ENCODE results near the gene TM9SF4. TPM values are rescaled to one million over a fixed set of nuclear protein-coding genes. Genes with fewer than 3 reads are reported as not detected.

TM9SF4 gene
- total and polyA plus RNA-seq, 2 of the 8 experiments (the other 6 are each of a cell fraction or from before 2014, with no cell fraction given), result 38.4 to 68.7 TPM

- H3K18ac ChIP-seq (ENCODE audit: extremely low read depth, low read length), result no peak overlapping the region
- H2BK5ac ChIP-seq (ENCODE audit: low read depth, low read length), result no peak overlapping the region
- no peaks in the 10 kb centered on the region for H3K27me3 ChIP-seq (replicated peaks in 1 of 4; ENCODE audit: control insufficient read depth in 3 of 4, extremely low read depth in 1 of 4, insufficient read depth in 3 of 4, low read length in 3 of 4)
- DNase-seq (ENCODE audit: low read depth in 1 of 2, low spot score in 2 of 2) (no peak), FAIRE-seq (peak; percentile 13)
- CTCF ChIA-PET (ENCODE audit: partially characterized antibody), result no interaction called here
- H2AK5ac ChIP-seq (ENCODE audit: low read depth, low read length), result no peak overlapping the region
- no peak overlapping the region for H4K5ac ChIP-seq (ENCODE audit: insufficient read length, low read depth, low read length)
- H3K36me3 ChIP-seq (ENCODE audit: control insufficient read depth in 2 of 4, insufficient read depth in 4 of 4, low read length in 3 of 4), result no peaks in the 10 kb centered on the region; a peak in 2 of 8 replicates
- H4K8ac ChIP-seq (ENCODE audit: extremely low read depth, insufficient read depth, low read length), result no peak overlapping the region
- H3K23me2 ChIP-seq (ENCODE audit: low read depth, low read length), result peaks cover 2% of the 10 kb centered on the region; the same call in 1 of the 2 replicates
- H3K14ac ChIP-seq (ENCODE audit: insufficient read length), result no peak overlapping the region
- H2BK12ac ChIP-seq (ENCODE audit: low read depth, low read length), result no peak overlapping the region
- no peak overlapping the region for H2BK120ac ChIP-seq (replicated peaks; ENCODE audit: low read depth, low read length)
- no peak overlapping the region for H3K9ac ChIP-seq (replicated peaks in 1 of 4; ENCODE audit: extremely low read depth in 1 of 4, low read depth in 3 of 4, low read length in 3 of 4)
- POLR2A ChIA-PET (ENCODE audit: partially characterized antibody), result no interaction called here
- peaks cover 0 to 11% of the 10 kb centered on the region in 2 experiments; a peak in 1 of 4 replicates for H3K9me3 ChIP-seq (ENCODE audit: insufficient read depth in 2 of 2, low read depth in 1 of 2, low read length in 1 of 2)
- H3K4me1 ChIP-seq (replicated peaks in 1 of 4; ENCODE audit: control insufficient read depth in 3 of 4, insufficient read depth in 4 of 4, low read length in 3 of 4), result peaks cover 0 to 6% (median 0%) of the 10 kb centered on the region in 4 experiments; a peak in 1 of 7 replicates
- H3K23ac ChIP-seq (ENCODE audit: insufficient read length), result no peak overlapping the region
- no peak overlapping the region for H3K4me2 ChIP-seq (ENCODE audit: insufficient read depth in 1 of 2, low read depth in 2 of 2, low read length in 2 of 2)
- no peaks in the 10 kb centered on the region; the same call in 1 of the 2 replicates for H3K79me1 ChIP-seq (ENCODE audit: low read depth, low read length)
- H4K20me1 ChIP-seq (replicated peaks in 1 of 2; ENCODE audit: control insufficient read depth in 1 of 2, insufficient read depth in 2 of 2, low read length in 2 of 2), result peaks cover 3 to 15% of the 10 kb centered on the region in 2 experiments
- no peak overlapping the region for H3K27ac ChIP-seq (ENCODE audit: low read depth, low read length)
- H2AFZ ChIP-seq (ENCODE audit: low read length), result no peak overlapping the region
- H3K4ac ChIP-seq (replicated peaks; ENCODE audit: insufficient read length, low read depth, low read length), result no peak overlapping the region
- H2BK20ac ChIP-seq (ENCODE audit: low read length), result no peak overlapping the region
- peaks cover 0 to 74% of the 10 kb centered on the region in 2 experiments; a peak in 2 of 4 replicates for H3K79me2 ChIP-seq (ENCODE audit: control insufficient read depth in 1 of 2, insufficient read depth in 2 of 2, low read length in 2 of 2)
- TF ChIP-seq ZNF274 (IDR thresholded peaks at IDR 0.05; ENCODE audit: borderline replicate concordance, extremely low read depth, low read length) (no peak), KDM1A (IDR thresholded peaks at IDR 0.05; ENCODE audit: borderline replicate concordance, low read length) (peak; percentile 89), BRCA1 (IDR thresholded peaks at IDR 0.05; ENCODE audit: low read depth, low read length) (no peak)
- no peak overlapping the region for H3K4me3 ChIP-seq (ENCODE audit: extremely low read depth in 1 of 4, insufficient read depth in 2 of 4, low read depth in 3 of 4, low read length in 4 of 4)
- no peak overlapping the region for H2BK15ac ChIP-seq (ENCODE audit: low read length)
- H4K91ac ChIP-seq (replicated peaks; ENCODE audit: insufficient read length, low read length), result no peak overlapping the region
- 90% methylated on average over 8 of the region's 8 CpGs; no CpG with 5 or more reads in 1 of the 2 experiments for WGBS, 2 experiments (ENCODE audit: extremely low coverage in 1 of 2, insufficient coverage in 1 of 2, insufficient read length in 1 of 2, insufficient replicate concordance in 2 of 2, low coverage in 1 of 2, low lambda C conversion rate in 2 of 2, missing lambda C conversion rate in 1 of 2)
- no peak overlapping the region for H3K56ac ChIP-seq (replicated peaks; ENCODE audit: insufficient read length, low read depth, low read length)
These were observed 17.4 kb downstream of the TM9SF4 start for GRCh38 chr20:32126919-32127318.

All from H1 (cell line).